Neural cell (in vitro differentiated cells): ENCODE data around the gene MYRF.

Source experiments
- CTCF ChIP-seq: fragments of 450-650 bp; IDR thresholded peaks from 2 replicates; pipeline ENCODE4 v1.5.1; 2014; ENCODE audit warnings: antibody characterized with exemption, mild to moderate bottlenecking, moderate library complexity; ENCODE audit not compliant: poor library complexity, severe bottlenecking
- EP300 ChIP-seq: fragments of 450-650 bp; conservative IDR thresholded peaks from 2 replicates; pipeline ENCODE4 v1.6.1; 2014; ENCODE audit warnings: antibody characterized with exemption, mild to moderate bottlenecking, moderate library complexity; ENCODE audit not compliant: poor library complexity, severe bottlenecking
- EZH2 ChIP-seq: fragments of 200-600, 300-800 bp; shearing (Covaris generic), sonication (generic); IDR thresholded peaks from 2 replicates; pipeline ENCODE4 v1.6.1; 2014; ENCODE audit warnings: antibody characterized with exemption, low read length, borderline replicate concordance, mild to moderate bottlenecking; ENCODE audit not compliant: insufficient read depth, poor library complexity, severe bottlenecking
- MXI1 ChIP-seq: fragments of 450-650 bp; conservative IDR thresholded peaks from 2 replicates; pipeline ENCODE4 v1.6.1; 2014; ENCODE audit warnings: antibody characterized with exemption, mild to moderate bottlenecking; ENCODE audit not compliant: poor library complexity, severe bottlenecking
- POLR2AphosphoS5 ChIP-seq: IDR thresholded peaks from 2 replicates; pipeline ENCODE4 v1.6.1; 2012
- RAD21 ChIP-seq: fragments of 450-650 bp; conservative IDR thresholded peaks from 2 replicates; pipeline ENCODE4 v1.6.1; 2014; ENCODE audit warnings: antibody characterized with exemption, mild to moderate bottlenecking, moderate library complexity
- REST ChIP-seq: IDR thresholded peaks from 2 replicates; pipeline ENCODE4 v1.6.1; 2012; ENCODE audit warnings: borderline replicate concordance
- TAF1 ChIP-seq: IDR thresholded peaks from 2 replicates; pipeline ENCODE4 v1.6.1; 2012; ENCODE audit warnings: low read depth

GRCh38 chr11:61778920-61779650, 26.6 kb downstream of the MYRF start:
- TF ChIP-seq EP300 (no peak), EZH2 (no peak), CTCF (no peak), REST (no peak), TAF1 (no peak), POLR2AphosphoS5 (no peak), RAD21 (no peak), MXI1 (no peak)
